SJSA1 (cell line): Measurements from ENCODE around the gene MYB. TPM values are rescaled to one million over a fixed set of nuclear protein-coding genes. Genes with fewer than 3 reads are reported as not detected.

Experiments
- DNase-seq, 2 experiments: peaks; one replicate each; pipeline ENCODE4 v3.0.0-alpha.2; 2015 to 2020; ENCODE audit warnings: low spot score in 2 of 2, low read depth in 1 of 2
- H3K27ac ChIP-seq: fragments of 250-450 bp; sonication (Bioruptor Pico); 2 replicates; pipeline ENCODE4 v1.5.1; 2020; ENCODE audit warnings: mild to moderate bottlenecking, moderate library complexity
- H3K27me3 ChIP-seq: fragments of 250-450 bp; sonication (Bioruptor Pico); replicated peaks from 2 replicates; pipeline ENCODE4 v1.5.1; 2020; ENCODE audit warnings: mild to moderate bottlenecking, moderate library complexity
- H3K36me3 ChIP-seq: fragments of 250-450 bp; sonication (Bioruptor Pico); 2 replicates; pipeline ENCODE4 v1.5.1; 2020; ENCODE audit warnings: mild to moderate bottlenecking
- H3K4me1 ChIP-seq: fragments of 250-450 bp; sonication (Bioruptor Pico); replicated peaks from 2 replicates; pipeline ENCODE4 v1.6.1; 2021; ENCODE audit warnings: mild to moderate bottlenecking
- H3K4me3 ChIP-seq: fragments of 250-450 bp; sonication (Bioruptor Pico); 2 replicates; pipeline ENCODE4 v1.5.1; 2020; ENCODE audit warnings: mild to moderate bottlenecking
- H3K9me3 ChIP-seq: fragments of 250-450 bp; sonication (Bioruptor Pico); replicated peaks from 2 replicates; pipeline ENCODE4 v1.5.1; 2020; ENCODE audit warnings: mild to moderate bottlenecking
- total RNA-seq: library from RNA; depleted of rRNA; stranded (reverse); fragments of >200 nt; shearing (Covaris generic); gene quantifications from 2 replicates; pipeline ENCODE4 v1.2.3, GENCODE V29; 2014

Gene MYB
- total RNA-seq, 1 experiment from 2014 or later: 0.16 TPM

GRCh38 chr6:135211306-135211702 lies 30.2 kb downstream of the MYB start:
- Histone ChIP-seq H3K36me3 (no peaks in the 10 kb centered on the region), H3K4me1 (no peaks in the 10 kb centered on the region), H3K4me3 (no peak overlapping the region), H3K9me3 (no peaks in the 10 kb centered on the region), H3K27ac (no peak overlapping the region), H3K27me3 (peaks cover 14% of the 10 kb centered on the region)
- DNase-seq: no peak

GRCh38 chr6:135212020-135212806 lies 31.1 kb downstream of the MYB start:
- H3K9me3 ChIP-seq: no peaks in the 10 kb centered on the region
- H3K4me3 ChIP-seq: no peak overlapping the region
- H3K27ac ChIP-seq: no peak overlapping the region
- no peaks in the 10 kb centered on the region for H3K4me1 ChIP-seq
- H3K27me3 ChIP-seq: peaks cover 14% of the 10 kb centered on the region
- no peak for DNase-seq
- H3K36me3 ChIP-seq: no peaks in the 10 kb centered on the region

- Histone ChIP-seq H3K36me3 (no peaks in the 10 kb centered on the region), H3K4me3 (no peak overlapping the region), H3K9me3 (no peaks in the 10 kb centered on the region), H3K27ac (no peak overlapping the region), H3K27me3 (peaks cover 17% of the 10 kb centered on the region), H3K4me1 (no peaks in the 10 kb centered on the region)
- no peak for DNase-seq
Measured at GRCh38 chr6:135212935-135213334, 31.8 kb downstream of the MYB start.

GRCh38 chr6:135213616-135214015 lies 32.5 kb downstream of the MYB start:
- Histone ChIP-seq H3K9me3 (no peaks in the 10 kb centered on the region), H3K4me1 (no peaks in the 10 kb centered on the region), H3K27ac (no peak overlapping the region), H3K36me3 (no peaks in the 10 kb centered on the region), H3K4me3 (no peak overlapping the region), H3K27me3 (peaks cover 17% of the 10 kb centered on the region)
- no peak for DNase-seq

GRCh38 chr6:135215160-135215559 lies 34.1 kb downstream of the MYB start:
- Histone ChIP-seq H3K4me1 (no peaks in the 10 kb centered on the region), H3K4me3 (no peak overlapping the region), H3K27ac (no peak overlapping the region), H3K36me3 (no peaks in the 10 kb centered on the region), H3K9me3 (no peaks in the 10 kb centered on the region), H3K27me3 (peaks cover 17% of the 10 kb centered on the region)
- DNase-seq: no peak

GRCh38 chr6:135215563-135215962 lies 34.5 kb downstream of the MYB start:
- no peak for DNase-seq
- peaks cover 17% of the 10 kb centered on the region for H3K27me3 ChIP-seq
- no peaks in the 10 kb centered on the region for H3K36me3 ChIP-seq
- no peak overlapping the region for H3K27ac ChIP-seq
- H3K9me3 ChIP-seq: no peaks in the 10 kb centered on the region
- H3K4me1 ChIP-seq: no peaks in the 10 kb centered on the region
- H3K4me3 ChIP-seq: no peak overlapping the region

- H3K4me3 ChIP-seq: no peak overlapping the region
- no peaks in the 10 kb centered on the region for H3K9me3 ChIP-seq
- no peaks in the 10 kb centered on the region for H3K4me1 ChIP-seq
- no peak overlapping the region for H3K27ac ChIP-seq
- H3K36me3 ChIP-seq: no peaks in the 10 kb centered on the region
- H3K27me3 ChIP-seq: peaks cover 10% of the 10 kb centered on the region
- DNase-seq: no peak
Measured at GRCh38 chr6:135217663-135218062, 36.6 kb downstream of the MYB start.

- Histone ChIP-seq H3K36me3 (no peaks in the 10 kb centered on the region), H3K9me3 (no peaks in the 10 kb centered on the region), H3K4me3 (no peak overlapping the region), H3K27me3 (peaks cover 6% of the 10 kb centered on the region; the same call in 1 of the 2 replicates), H3K27ac (no peak overlapping the region), H3K4me1 (no peaks in the 10 kb centered on the region)
- DNase-seq: no peak
Measured at GRCh38 chr6:135219346-135219745, 38.2 kb downstream of the MYB start.

- H3K4me3 ChIP-seq: no peak overlapping the region
- H3K4me1 ChIP-seq: no peaks in the 10 kb centered on the region
- peaks cover 6% of the 10 kb centered on the region; the same call in 1 of the 2 replicates for H3K27me3 ChIP-seq
- no peak overlapping the region for H3K27ac ChIP-seq
- H3K9me3 ChIP-seq: no peaks in the 10 kb centered on the region
- H3K36me3 ChIP-seq: no peaks in the 10 kb centered on the region
- no peak for DNase-seq
Measured at GRCh38 chr6:135221042-135221441, 39.9 kb downstream of the MYB start.

- no peak overlapping the region for H3K27ac ChIP-seq
- H3K36me3 ChIP-seq: no peaks in the 10 kb centered on the region
- no peaks in the 10 kb centered on the region for H3K4me1 ChIP-seq
- peaks cover 3% of the 10 kb centered on the region; the same call in 1 of the 2 replicates for H3K27me3 ChIP-seq
- no peak for DNase-seq
- H3K4me3 ChIP-seq: no peak overlapping the region
- no peaks in the 10 kb centered on the region for H3K9me3 ChIP-seq
Measured at GRCh38 chr6:135221505-135221904, 40.4 kb downstream of the MYB start.

- H3K4me3 ChIP-seq: no peak overlapping the region
- H3K27ac ChIP-seq: no peak overlapping the region
- no peaks in the 10 kb centered on the region for H3K4me1 ChIP-seq
- H3K27me3 ChIP-seq: no peaks in the 10 kb centered on the region; the same call in 1 of the 2 replicates
- H3K9me3 ChIP-seq: no peaks in the 10 kb centered on the region
- H3K36me3 ChIP-seq: no peaks in the 10 kb centered on the region
- no peak for DNase-seq
Measured at GRCh38 chr6:135222623-135223022, 41.5 kb downstream of the MYB start.

- no peak overlapping the region for H3K27ac ChIP-seq
- H3K36me3 ChIP-seq: no peaks in the 10 kb centered on the region
- no peak overlapping the region for H3K4me3 ChIP-seq
- no peaks in the 10 kb centered on the region for H3K9me3 ChIP-seq
- no peaks in the 10 kb centered on the region for H3K4me1 ChIP-seq
- DNase-seq: no peak
- H3K27me3 ChIP-seq: no peaks in the 10 kb centered on the region; the same call in 1 of the 2 replicates
Measured at GRCh38 chr6:135224037-135224647, 43.0 kb downstream of the MYB start.

- no peaks in the 10 kb centered on the region for H3K36me3 ChIP-seq
- no peak for DNase-seq
- no peaks in the 10 kb centered on the region for H3K27me3 ChIP-seq
- no peaks in the 10 kb centered on the region for H3K4me1 ChIP-seq
- no peak overlapping the region for H3K4me3 ChIP-seq
- H3K9me3 ChIP-seq: no peaks in the 10 kb centered on the region
- H3K27ac ChIP-seq: no peak overlapping the region
Measured at GRCh38 chr6:135225911-135226310, 44.8 kb downstream of the MYB start.

GRCh38 chr6:135226537-135226936 lies 45.4 kb downstream of the MYB start:
- H3K4me3 ChIP-seq: no peak overlapping the region
- H3K36me3 ChIP-seq: no peaks in the 10 kb centered on the region
- no peak overlapping the region for H3K27ac ChIP-seq
- DNase-seq: no peak
- no peaks in the 10 kb centered on the region for H3K9me3 ChIP-seq
- no peaks in the 10 kb centered on the region for H3K4me1 ChIP-seq
- H3K27me3 ChIP-seq: no peaks in the 10 kb centered on the region
